Measurements from ENCODE around the gene STK32C. TPM values are rescaled to one million over a fixed set of nuclear protein-coding genes. Genes with fewer than 3 reads are reported as not detected.

The STK32C gene
- total and polyA plus RNA-seq, 10 of the 15 experiments (the other 5 are each of a cell fraction or from before 2014, with no cell fraction given) = 1.5 to 18.1 (median 6.4) TPM

- H3K4me1 ChIP-seq (ENCODE audit: control insufficient read depth, insufficient read depth, low read length) = no peaks in the 10 kb centered on the region
- no TSS peak for BruUV-seq (replicated peaks)
- no peaks in the 10 kb centered on the region for H3K79me2 ChIP-seq (ENCODE audit: control insufficient read depth, insufficient read depth, low read length)
- ChIA-PET POLR2A (no interaction called here), RAD21 (ENCODE audit: unreplicated experiment) (no interaction called here), CTCF (no interaction called here), SMC1A (ENCODE audit: uncharacterized antibody, unreplicated experiment) (no interaction called here)
- H4K20me1 ChIP-seq (ENCODE audit: control insufficient read depth, insufficient read depth) = no peaks in the 10 kb centered on the region
- H3K4me3 ChIP-seq = no peak overlapping the region
- intact Hi-C loops (cut with micrococcal nuclease; ENCODE audit: unreplicated experiment) (no loop called here), in situ Hi-C loops (cut with MboI) (no loop called here)
- DNase-seq (ENCODE audit: low read depth, low spot score) (no peak), FAIRE-seq (no peak), ATAC-seq (no peak)
- WGBS (ENCODE audit: insufficient coverage, insufficient replicate concordance, low lambda C conversion rate, missing lambda C conversion rate) = 61% methylated on average over 29 of the region's 34 CpGs
- H3K4me2 ChIP-seq (ENCODE audit: control insufficient read depth, insufficient read depth) = no peak overlapping the region
- TF ChIP-seq ATF2 (IDR thresholded peaks at IDR 0.05; ENCODE audit: low read length) = no peak
- H3K36me3 ChIP-seq (ENCODE audit: control insufficient read depth in 2 of 2, insufficient read depth in 2 of 2, low read length in 1 of 2) = no peaks in the 10 kb centered on the region
- H2AFZ ChIP-seq (ENCODE audit: control insufficient read depth, low read depth, low read length) = no peak overlapping the region
- H3K9ac ChIP-seq (ENCODE audit: control insufficient read depth, insufficient read depth, low read length) = no peak overlapping the region
- no peaks in the 10 kb centered on the region for H3K27me3 ChIP-seq (replicated peaks in 1 of 2; ENCODE audit: control insufficient read depth in 2 of 2, insufficient read depth in 2 of 2, low read length in 1 of 2)
- H3K27ac ChIP-seq (ENCODE audit: control insufficient read depth, insufficient read depth) = no peak overlapping the region
- no peaks in the 10 kb centered on the region for H3K9me3 ChIP-seq (replicated peaks; ENCODE audit: control insufficient read depth, insufficient read depth, low read length)
Measured at GRCh38 chr10:132203256-132204077, 104.3 kb downstream of the STK32C start.

GRCh38 chr10:132202070-132202970 lies 105.4 kb downstream of the STK32C start:
- TF ChIP-seq DPF2 (IDR thresholded peaks at IDR 0.05) = no peak
- TF ChIP-seq MLLT1 (IDR thresholded peaks at IDR 0.05) = no peak
- no peak for TF ChIP-seq SRF (IDR thresholded peaks at IDR 0.05; ENCODE audit: low read depth in 2 of 2, low read length in 2 of 2)
- TF ChIP-seq BCL11A (IDR thresholded peaks at IDR 0.05; ENCODE audit: low read depth, low read length) = no peak
- TF ChIP-seq MYB (IDR thresholded peaks at IDR 0.05; ENCODE audit: borderline replicate concordance, low read depth, low read length) = no peak
- TF ChIP-seq YY1 (IDR thresholded peaks at IDR 0.05; ENCODE audit: low read depth, low read length) = no peak
- TF ChIP-seq ZNF217 (IDR thresholded peaks at IDR 0.05) = no peak
- TF ChIP-seq, protein P1, sequence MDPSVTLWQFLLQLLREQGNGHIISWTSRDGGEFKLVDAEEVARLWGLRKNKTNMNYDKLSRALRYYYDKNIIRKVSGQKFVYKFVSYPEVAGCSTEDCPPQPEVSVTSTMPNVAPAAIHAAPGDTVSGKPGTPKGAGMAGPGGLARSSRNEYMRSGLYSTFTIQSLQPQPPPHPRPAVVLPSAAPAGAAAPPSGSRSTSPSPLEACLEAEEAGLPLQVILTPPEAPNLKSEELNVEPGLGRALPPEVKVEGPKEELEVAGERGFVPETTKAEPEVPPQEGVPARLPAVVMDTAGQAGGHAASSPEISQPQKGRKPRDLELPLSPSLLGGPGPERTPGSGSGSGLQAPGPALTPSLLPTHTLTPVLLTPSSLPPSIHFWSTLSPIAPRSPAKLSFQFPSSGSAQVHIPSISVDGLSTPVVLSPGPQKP (IDR thresholded peaks at IDR 0.05; ENCODE audit: low read depth, low read length) = no peak
- no peak for TF ChIP-seq PKNOX1 (IDR thresholded peaks at IDR 0.05)
- ChIA-PET RAD21 (ENCODE audit: unreplicated experiment) (no interaction called here), POLR2A (no interaction called here), CTCF (no interaction called here), SMC1A (ENCODE audit: uncharacterized antibody, unreplicated experiment) (no interaction called here)
- no peak overlapping the region for H3K27ac ChIP-seq (ENCODE audit: control insufficient read depth, insufficient read depth)
- no peak for ATAC-seq
- no peaks in the 10 kb centered on the region for H3K4me1 ChIP-seq (ENCODE audit: control insufficient read depth, insufficient read depth, low read length)
- no peak overlapping the region for H3K9ac ChIP-seq (ENCODE audit: control insufficient read depth, insufficient read depth, low read length)
- no TSS peak for BruUV-seq (replicated peaks)
- intact Hi-C loops (cut with micrococcal nuclease; ENCODE audit: unreplicated experiment) (no loop called here), in situ Hi-C loops (cut with MboI) (no loop called here)
- H2AFZ ChIP-seq (ENCODE audit: control insufficient read depth, low read depth, low read length) = no peak overlapping the region
- no peaks in the 10 kb centered on the region for H3K27me3 ChIP-seq (replicated peaks in 1 of 2; ENCODE audit: control insufficient read depth in 2 of 2, insufficient read depth in 2 of 2, low read length in 1 of 2)
- H4K20me1 ChIP-seq (ENCODE audit: control insufficient read depth, insufficient read depth) = no peaks in the 10 kb centered on the region
- no peak for FAIRE-seq
- no peaks in the 10 kb centered on the region for H3K36me3 ChIP-seq (ENCODE audit: control insufficient read depth in 2 of 2, insufficient read depth in 2 of 2, low read length in 1 of 2)
- H3K4me3 ChIP-seq = no peak overlapping the region
- H3K4me2 ChIP-seq (ENCODE audit: control insufficient read depth, insufficient read depth) = no peak overlapping the region
- no peak for DNase-seq (ENCODE audit: low read depth, low spot score)
- 45% methylated on average over 47 of the region's 48 CpGs for WGBS (ENCODE audit: insufficient coverage, insufficient replicate concordance, low lambda C conversion rate, missing lambda C conversion rate)
- no peaks in the 10 kb centered on the region for H3K9me3 ChIP-seq (replicated peaks; ENCODE audit: control insufficient read depth, insufficient read depth, low read length)
- H3K79me2 ChIP-seq (ENCODE audit: control insufficient read depth, insufficient read depth, low read length) = no peaks in the 10 kb centered on the region

All from GM12878 (cell line).